HTR-8/SVneo (cell line): ENCODE data around the gene PIEZO2.
A peak's percentile ranks its signal among the peaks of the same experiment; 100 is the strongest.

Experiments
- DNase-seq: peaks from one replicate; pipeline ENCODE4 v3.0.0; 2011; ENCODE audit warnings: low spot score, mixed read lengths; ENCODE audit not compliant: insufficient read length
- FAIRE-seq: peaks from 2 replicates; lab custom pipeline; 2011; peaks lifted over from hg19 to GRCh38; lab: Jason Lieb, UNC

The PIEZO2 gene

DNA sequence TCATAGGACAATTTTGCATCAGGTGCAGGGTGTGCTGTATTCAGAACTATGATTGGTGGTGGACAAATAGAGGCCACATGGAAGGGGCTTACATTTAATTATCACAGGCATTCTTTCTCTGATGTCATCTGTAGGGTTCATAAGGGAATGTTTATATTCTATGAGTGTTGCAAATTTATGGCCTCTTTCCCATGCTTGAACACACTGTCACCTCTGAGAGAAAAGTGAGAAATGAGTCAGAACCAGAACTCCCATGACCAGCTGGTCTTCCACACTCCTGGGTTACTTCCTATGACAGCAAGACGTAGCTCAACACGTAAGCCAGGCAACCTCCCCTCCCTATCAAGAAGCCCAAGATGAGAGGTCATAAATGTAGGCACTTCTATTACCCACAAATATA is 310.8 kb downstream of the PIEZO2 start:
- DNase-seq (no peak), FAIRE-seq (no peak)

DNA sequence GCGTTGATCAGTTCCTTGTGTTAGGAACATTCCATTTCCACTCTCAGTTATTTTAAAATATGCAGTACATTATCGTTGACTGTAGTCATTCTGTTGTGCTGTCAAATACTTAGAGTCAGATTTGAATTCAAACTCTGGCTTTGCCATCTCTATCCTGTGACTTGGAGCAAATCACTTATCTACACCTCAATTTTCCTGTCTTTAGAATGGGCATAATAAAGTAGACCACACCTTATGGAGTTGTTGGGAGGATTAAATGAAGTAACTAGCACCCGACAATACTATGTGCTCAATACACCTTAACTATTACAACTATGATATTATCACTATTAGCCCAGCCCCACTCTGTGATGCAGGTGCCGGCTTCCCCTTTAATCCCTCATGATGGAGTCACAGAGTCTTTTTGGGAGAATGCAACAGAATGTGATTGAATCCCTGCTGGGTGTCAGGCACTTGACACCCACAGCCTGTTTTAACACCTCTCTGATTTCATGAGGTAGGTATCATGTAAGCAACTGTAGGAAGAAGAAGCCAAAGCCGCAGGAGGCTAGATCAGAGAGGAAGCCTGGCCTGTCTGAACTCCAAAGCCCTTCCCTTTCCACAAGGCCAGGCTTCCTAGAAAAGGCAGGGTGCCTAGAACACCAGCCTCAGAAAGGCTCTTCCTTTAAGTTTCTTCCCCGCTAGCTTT is 315.1 kb downstream of the PIEZO2 start:
- FAIRE-seq (no peak), DNase-seq (no peak)

DNA sequence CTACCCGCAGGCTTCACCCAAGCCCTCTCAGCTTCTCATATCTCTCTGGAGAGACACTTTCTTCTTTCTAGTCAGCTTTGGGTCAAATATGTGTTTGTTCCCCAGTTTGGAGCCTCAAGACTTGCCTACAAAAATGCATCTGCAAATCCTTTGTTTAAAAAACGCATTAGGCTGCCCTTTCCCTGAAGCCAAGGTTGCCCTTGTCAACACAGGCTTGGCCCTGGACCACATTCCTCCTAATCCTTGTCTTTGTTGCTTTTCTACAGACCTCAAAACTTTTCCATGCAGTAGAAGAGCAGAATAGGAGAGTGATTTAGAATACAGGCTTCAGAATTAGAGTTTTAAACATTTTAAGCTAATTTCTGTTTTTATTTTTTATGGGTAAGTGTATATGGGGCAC is 315.7 kb downstream of the PIEZO2 start:
- FAIRE-seq (no peak), DNase-seq (no peak)

DNA sequence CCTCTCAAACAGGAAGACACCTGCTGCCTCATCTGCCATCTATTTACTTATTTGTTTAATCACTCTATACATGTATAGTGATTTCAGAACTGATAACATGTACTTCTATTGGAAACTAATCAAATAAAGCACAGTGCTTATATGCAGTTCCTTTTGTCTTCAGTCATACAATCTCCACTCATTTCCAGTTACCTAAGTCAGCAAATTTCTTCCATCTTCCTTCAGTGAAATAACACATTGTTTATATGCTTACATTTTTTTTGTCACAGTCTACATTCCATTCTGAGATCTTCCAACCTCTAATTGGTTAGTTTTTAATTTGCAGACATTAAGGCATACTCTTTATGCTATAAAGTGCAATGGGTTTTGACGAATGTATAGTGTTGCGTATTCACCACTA is 323.0 kb downstream of the PIEZO2 start:
- DNase-seq (no peak), FAIRE-seq (peak; percentile 28)

DNA sequence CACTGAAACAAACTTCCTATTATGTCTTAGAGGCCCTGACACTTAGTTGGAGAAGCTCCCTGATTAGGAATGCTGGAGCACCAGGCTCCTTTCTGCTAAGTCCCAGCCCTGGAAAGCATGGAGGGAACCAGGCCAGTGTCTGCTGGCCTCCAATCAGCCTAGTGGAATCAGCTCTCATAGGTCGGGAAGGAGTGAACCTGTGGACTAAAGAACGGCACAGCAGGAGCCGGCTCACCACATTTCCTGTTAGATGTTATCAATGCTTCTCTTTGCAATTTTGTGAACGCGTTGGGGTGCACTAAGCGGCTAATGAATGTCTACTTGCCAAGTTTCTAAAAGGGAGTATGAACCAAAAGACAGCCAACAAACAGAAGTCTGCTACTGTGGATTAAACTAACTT is 326.9 kb downstream of the PIEZO2 start:
- DNase-seq (no peak), FAIRE-seq (no peak)

DNA sequence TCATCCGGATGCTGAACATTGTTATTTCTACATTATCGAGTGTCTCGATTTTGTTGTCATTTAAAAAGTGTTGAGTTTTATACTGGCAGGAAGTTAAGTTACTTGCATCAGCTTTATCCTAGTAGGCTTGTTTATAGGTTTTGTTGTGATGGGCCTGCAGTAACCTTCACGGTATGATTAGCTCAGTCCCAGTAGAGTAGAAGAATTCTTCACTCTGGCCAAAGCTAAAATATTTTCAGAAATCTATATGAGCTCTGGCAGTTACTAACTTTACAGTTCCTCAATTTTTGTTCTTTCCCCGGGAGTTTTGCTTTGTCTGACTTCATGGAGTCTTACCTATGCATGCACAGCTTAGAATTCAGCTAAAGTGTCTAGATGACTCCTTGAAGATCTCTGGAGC is 328.7 kb downstream of the PIEZO2 start:
- FAIRE-seq (no peak), DNase-seq (no peak)

DNA sequence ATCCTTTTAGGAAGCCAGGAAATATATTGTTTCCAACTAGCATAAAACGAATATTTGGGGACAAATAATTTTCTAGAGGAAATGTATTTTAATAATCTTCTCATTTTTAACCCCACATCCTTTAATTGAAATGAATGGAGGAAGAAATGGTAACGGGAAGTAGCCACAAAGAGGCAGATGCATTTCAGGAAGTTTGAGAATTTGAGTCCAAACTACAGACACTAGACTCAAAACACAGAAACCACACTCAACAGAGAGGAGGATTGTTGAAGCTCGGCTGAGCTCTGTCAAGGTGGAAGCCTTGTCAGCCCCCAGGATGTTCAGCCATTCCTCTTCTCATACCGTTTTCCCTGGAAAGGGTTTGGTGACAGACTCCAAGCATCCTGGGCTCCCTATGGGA is 335.0 kb downstream of the PIEZO2 start:
- no peak for DNase-seq
- no peak for FAIRE-seq

DNA sequence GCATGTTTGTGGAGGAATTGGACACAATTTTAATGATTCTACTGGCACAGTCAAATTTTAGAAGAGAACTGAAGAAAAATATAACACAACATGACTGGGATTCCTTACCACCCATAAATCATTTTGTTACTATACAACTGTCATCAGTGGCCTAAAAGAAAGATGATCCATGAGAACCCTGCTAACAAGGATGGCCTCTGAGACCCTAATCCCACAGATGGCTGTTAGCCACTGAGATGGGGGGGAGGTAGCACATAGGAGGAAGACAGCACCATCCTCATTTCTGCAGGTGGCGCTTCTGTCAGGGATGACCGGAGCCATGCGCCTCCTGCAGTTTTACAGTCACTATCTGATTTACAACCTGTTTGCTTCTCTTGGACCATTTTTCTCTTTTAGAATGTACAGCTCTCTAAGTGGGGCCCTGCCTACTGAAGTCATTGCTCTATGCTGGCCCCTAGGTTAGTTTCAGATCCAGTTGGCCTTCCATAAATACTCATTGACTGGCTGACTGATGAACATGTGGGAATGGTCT is 343.7 kb downstream of the PIEZO2 start:
- no peak for DNase-seq
- FAIRE-seq = no peak

DNA sequence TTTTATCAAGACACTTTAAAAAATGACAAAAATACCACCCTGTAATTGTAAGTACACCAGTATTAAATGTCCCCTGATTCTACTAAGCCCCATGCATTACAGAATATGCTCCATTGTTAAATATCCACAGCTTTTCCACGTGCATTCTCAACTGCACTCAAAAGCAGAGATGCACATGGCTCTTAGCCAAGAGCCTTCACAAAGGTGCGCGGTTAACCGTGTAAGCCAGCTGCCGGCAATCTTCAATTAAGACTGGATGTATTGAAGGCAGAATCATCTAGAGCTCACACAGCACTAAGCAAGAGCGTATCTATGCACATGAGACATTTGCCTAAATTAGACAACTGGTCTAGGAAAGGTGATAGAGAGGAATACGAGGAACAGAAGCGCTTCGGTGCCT is 345.2 kb downstream of the PIEZO2 start:
- FAIRE-seq (no peak), DNase-seq (no peak)

DNA sequence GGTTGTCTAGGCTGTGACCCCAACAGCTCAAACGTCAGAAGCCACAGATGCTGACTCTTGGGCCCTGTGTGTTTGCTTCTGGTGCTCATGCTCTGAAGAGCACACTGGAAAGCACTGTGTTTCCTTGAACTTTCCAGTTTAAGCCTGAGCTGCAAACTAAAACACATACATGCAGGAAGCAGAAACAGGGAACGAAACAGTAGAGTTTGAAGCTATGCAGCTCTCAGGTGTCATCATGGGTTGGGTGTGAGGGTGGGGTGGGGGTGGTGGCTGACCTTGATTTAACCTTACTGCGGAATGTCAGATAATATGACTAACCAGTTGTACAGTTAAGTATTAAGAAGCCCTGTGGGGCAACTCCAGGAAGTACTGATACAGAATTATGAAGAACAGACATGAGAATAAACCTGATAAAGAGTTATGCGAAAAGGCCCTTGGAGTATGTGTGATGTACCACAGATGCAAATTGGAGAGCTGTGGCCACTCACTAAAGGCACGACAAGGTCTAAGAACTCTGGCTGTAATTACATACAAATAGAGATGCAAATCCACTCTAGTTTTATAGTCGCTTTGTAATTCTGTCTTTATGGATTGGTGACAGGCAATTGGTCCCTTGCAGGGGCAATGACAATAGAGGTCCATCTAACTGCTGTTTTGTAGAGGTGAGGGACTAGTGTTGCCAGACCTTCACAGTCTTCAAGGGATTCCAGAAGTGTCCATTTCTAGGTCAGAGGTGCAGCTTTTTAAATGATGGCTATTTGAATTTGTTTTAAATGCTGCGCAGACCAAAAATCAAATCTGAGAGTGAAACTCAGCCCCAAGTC is 350.4 kb downstream of the PIEZO2 start:
- no peak for FAIRE-seq
- peak; percentile 49 for DNase-seq

DNA sequence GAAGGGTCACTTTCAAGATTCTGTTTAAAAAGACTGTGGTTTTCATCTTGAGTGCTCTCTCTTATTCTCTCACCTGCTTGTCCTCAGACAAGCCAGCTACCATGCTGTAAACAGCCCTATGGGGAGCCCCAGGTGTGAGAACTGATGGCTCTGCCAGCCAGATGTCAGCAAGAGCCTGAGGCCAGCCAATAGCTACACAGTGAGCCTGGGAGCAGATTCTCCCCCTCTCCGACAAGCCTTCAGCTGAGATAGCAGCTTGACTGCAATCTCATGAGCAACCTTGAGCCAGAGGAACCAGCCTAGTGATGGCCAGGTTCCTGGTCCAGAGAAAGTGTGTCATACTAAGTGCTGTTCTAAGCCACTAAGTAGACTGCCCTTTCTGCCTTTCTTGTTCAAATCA is 351.5 kb downstream of the PIEZO2 start:
- no peak for FAIRE-seq

DNA sequence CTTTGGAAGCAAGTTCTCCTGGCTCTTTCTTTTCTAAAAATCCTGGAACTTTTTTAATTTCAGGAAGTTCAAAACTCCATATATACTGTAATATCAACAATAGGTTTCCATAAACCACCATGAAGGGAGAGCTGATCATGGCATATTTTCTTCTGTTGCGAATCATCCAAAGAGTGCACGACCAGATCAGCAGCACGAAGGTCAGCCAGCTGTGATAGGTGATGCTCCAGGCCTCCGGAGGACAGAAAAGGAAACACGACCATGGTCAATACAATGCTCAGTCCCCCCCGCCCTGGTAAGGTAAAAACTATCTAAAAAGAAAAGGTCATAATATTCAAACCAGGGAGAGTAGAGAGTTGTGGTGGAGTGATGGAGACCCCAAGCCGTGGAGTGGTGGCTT is 354.6 kb downstream of the PIEZO2 start:
- no peak for DNase-seq
- no peak for FAIRE-seq

More for the DNA sequence above, 351.5 kb downstream of the PIEZO2 start:
- no peak for DNase-seq

DNA sequence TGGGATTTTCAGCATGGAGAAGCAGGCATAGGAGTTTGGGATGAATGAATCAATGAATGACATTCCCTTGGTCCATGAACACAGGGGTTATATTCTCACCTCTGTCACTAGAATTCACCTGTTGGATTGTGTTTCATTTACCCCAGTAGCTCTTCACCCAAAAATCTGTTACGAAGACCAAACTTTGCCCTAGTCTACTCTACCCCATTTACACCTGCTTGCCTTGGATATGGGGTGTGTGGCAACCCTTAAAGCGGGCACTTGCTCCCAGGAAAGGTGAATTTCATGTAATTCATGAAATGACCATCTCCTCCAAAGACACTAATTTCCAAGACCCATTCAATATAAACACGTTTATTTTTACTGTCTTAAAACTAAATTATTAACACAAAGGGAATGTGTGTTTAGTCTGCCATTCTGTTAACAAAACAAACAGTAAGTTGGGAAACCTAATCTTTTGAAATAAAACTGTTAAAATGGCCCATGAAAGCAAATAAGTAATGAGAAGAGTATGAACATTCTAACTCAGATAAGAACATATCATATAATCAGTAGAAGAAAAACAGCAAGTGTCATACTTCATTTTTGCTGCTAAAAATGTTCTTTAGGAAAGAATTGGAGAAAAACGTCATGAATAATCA is 355.5 kb downstream of the PIEZO2 start:
- FAIRE-seq = no peak
- DNase-seq = no peak

DNA sequence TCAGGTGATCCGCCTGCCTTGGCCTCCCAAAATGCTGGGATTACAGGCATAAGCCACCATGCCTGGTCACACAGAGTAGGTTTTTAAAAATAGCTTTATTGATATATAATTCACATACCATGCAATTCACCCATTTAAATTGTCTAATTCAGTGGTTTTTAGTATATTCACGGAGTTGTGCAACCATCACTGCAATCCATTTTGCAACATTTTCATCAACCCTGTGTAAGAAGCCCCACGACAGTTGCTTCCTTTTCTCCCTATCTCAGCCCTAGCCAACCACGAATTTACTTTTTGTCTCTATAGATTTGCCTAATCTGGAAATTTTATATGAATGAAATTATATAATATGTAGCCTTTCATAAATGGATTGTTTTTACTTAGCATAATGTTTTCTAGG is 357.2 kb downstream of the PIEZO2 start:
- FAIRE-seq = no peak
- no peak for DNase-seq

DNA sequence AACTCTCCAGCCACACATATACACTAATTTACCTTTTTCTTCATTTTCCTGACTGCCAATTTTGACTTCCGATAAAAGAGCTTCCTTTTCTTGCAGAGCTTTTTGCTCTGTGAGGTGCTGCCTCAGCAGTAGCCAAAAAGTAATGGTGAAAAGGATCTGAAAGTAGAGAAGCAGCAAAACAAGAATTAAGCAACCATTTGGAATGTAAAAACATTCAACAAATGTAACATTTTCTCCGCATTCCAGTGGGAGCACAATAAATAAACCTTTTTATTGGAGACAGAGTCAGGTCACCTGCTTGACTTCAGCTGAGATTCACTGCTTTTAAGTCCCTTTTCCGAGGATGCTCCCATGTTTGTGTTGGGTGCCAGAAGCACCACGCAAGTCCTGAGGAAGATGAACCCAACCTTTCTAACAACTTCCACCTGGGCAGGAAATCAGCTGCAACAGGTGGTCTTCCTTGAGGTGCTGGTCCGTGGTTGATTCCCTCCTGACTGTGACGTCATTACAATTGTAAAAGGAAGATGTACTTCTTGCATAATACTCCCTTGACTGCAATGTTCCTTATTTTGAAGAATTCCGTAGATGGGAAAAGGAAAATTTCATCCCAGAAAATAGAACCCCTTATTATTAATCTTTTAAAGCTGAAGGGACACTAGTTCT is 358.1 kb downstream of the PIEZO2 start:
- no peak for DNase-seq
- FAIRE-seq = no peak

DNA sequence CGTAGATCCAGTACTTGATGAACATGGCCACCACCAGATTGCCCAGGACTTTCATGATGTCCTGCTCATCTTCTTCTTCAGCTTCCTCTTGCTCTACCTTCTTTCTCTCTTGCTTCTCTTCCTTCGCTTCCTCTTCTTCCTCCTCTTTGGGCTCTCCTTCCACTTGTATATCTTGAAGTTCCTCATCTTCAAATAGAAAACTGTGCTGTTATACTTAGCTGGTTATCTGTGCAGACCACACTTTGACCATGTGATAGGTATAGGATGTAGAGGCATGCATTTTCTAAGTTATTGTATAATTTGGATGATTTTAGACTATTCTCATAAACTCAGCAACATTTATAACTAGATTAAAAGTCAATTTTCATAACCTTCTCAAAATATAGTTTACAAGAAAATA is 360.2 kb downstream of the PIEZO2 start:
- no peak for DNase-seq

DNA sequence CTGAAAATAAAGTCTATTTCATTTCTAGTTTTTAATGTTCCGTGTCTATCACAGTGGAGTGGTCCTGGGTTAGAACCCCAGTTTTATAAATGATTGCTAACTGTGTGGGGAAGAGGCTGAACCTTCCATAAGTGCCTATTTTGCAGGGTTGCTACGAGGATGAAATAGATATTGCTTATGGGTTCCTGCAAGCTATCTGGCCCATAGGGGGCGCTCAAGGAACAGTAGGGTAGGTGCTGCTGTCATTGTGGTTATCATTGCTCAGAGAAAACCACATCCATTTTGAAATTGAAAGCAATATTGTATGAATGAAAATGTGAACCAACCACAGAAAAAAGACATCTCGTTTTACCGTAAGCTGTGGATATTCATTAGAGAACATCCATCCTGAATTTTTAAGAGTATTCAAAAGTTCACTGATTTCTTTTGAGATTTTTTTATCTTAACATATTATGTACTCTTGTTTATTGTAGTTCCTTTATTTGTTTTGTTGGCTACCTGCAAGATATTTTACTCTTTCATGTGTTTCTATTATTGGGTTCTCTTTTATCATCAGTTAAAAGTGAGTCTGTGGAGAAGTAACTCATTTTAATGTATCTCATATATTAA is 362.0 kb downstream of the PIEZO2 start:
- peak; percentile 58 for FAIRE-seq

More for the DNA sequence above, 360.2 kb downstream of the PIEZO2 start:
- FAIRE-seq = no peak

DNA sequence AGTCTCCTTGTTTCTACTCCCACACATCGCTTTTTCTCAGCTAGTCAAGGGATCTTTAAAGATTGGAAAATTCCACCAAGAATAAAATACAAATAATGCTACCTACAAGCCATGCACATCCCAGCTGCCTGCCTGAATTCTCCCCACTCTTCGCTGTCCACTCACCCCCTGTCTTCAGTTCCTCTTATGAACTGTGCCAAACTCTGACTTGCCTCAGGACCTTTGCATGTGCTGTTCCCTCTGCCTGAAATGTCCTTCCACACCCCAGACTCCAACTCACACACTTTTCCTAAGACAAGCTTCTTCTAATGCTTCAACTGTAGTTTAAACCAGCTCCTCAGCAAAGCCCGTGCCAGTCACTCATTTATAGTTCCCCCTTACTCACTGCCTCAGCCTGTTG is 363.6 kb downstream of the PIEZO2 start:
- FAIRE-seq (no peak), DNase-seq (no peak)

More for the DNA sequence above, 362.0 kb downstream of the PIEZO2 start:
- peak; percentile 60 for DNase-seq

DNA sequence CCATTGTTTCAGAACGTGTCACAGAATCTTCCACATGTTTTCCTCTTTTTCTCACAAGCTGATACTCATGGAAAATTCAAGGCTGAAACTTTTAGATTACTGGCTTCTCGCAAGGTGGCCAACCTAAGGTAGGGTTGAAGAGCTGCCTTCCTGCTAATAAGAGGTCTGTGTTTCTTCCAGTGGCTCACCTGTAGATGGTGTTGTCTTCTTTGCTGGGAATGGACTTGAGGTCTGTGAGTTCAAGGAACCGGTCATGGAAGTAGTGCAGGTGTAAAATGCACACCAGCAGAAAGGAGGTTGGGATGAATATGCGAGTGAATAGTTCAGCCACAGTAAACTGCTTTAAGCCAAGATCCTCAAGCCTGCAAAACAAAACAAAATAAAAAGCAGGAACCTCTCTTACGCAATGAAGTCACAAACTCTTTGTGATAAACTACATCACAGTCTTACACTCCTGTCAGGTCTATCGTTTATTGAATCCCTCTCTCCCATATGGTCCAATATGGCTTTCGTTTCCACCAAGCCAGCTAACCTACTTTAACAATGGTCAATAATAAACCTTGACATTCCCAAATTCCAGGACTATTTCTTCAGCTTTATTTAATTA is 364.7 kb downstream of the PIEZO2 start:
- no peak for DNase-seq
- no peak for FAIRE-seq

DNA sequence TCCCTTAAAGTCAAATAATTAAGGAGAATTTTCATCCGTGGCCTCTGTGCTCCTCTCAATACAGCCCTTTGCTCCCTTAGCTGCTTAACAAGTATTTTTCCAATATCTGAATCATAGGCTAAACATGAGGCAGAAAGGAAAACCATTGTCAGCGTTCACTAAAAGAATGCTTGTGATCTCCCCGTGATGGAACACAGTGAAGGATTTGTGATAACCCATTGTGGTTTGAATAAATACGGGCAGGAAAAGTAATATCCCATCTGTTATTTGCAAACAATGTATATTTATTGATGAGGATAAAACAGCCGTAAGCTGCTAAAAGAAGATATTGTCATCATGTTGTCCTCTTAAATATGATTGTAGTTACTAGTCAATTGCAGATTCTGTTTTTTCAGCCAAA is 365.4 kb downstream of the PIEZO2 start:
- DNase-seq (no peak), FAIRE-seq (no peak)
